Measurements from ENCODE around the gene FRMD1. TPM values are rescaled to one million over a fixed set of nuclear protein-coding genes. Genes with fewer than 3 reads are reported as not detected.

Gene FRMD1
- total and polyA plus RNA-seq, 2 donors (not counting 3 experiments of a cell fraction or from before 2014, with no cell fraction given): not detected

DNA sequence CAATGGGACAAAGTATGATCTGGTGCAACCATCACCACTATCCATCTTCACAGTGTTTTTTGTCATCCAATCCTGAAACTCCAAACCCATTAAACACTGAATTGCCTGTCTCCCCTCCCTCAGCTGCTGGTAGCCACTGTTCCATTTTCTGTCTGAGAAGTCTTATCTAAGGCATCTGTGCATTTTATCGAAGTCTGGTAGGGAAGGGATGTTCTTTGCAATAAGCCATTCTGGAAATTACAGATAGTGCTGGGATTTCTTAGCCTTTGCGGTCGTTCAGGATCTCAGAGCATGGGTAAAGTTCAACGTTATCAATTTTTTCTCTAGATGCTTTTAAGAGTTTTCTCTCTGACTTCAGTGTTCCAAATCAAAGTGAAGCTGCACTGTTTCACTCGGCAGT is 57.4 kb downstream of the FRMD1 start:
- Histone ChIP-seq H3K4me3 (replicated peaks in 1 of 3; ENCODE audit: insufficient read depth in 1 of 3, low read depth in 1 of 3, low read length in 3 of 3) (no peak overlapping the region), H3K27ac (ENCODE audit: insufficient read depth, low read depth, low read length) (no peak overlapping the region), H3K4me2 (ENCODE audit: insufficient read depth, low read length) (no peak overlapping the region), H3K9me1 (replicated peaks; ENCODE audit: control insufficient read depth, extremely low read depth, insufficient read depth, low read length) (no peaks in the 10 kb centered on the region), H2AFZ (ENCODE audit: low read depth, low read length) (no peak overlapping the region), H3K9me3 (replicated peaks; ENCODE audit: control insufficient read depth, insufficient read depth, low read length) (no peaks in the 10 kb centered on the region), H3K79me2 (ENCODE audit: control insufficient read depth, insufficient read depth, low read length) (no peaks in the 10 kb centered on the region), H3K9ac (replicated peaks; ENCODE audit: extremely low read depth, insufficient read depth, low read length) (no peak overlapping the region), H3K4me1 (ENCODE audit: control insufficient read depth, extremely low read depth, insufficient read depth, low read length) (no peaks in the 10 kb centered on the region), H3K36me3 (ENCODE audit: control insufficient read depth in 2 of 2, extremely low read depth in 1 of 2, insufficient read depth in 2 of 2, low read length in 2 of 2) (no peaks in the 10 kb centered on the region), H4K20me1 (replicated peaks; ENCODE audit: control insufficient read depth, extremely low read depth, insufficient read depth, low read length) (no peaks in the 10 kb centered on the region), H3K27me3 (ENCODE audit: control insufficient read depth in 2 of 2, insufficient read depth in 2 of 2, low read length in 2 of 2) (peaks cover 0 to 3% of the 10 kb centered on the region in 2 experiments)
- BruUV-seq (replicated peaks): no TSS peak
- DNase-seq (ENCODE audit: low read depth, low spot score) (no peak), FAIRE-seq (no peak)
- POLR2A ChIA-PET: no interaction called here
- dilution Hi-C loops (cut with MboI; ENCODE audit: extremely low pct_ligation_motif_present, low sequenced_read_pairs): no loop called here
- intact Hi-C loops (cut with micrococcal nuclease): no loop called here
- TF ChIP-seq POLR2A (IDR thresholded peaks at IDR 0.05; ENCODE audit: low read depth, low read length) (no peak), POLR2AphosphoS5 (IDR thresholded peaks at IDR 0.05; ENCODE audit: insufficient read depth, low read depth, low read length) (no peak), GATA2 (IDR thresholded peaks at IDR 0.05; ENCODE audit: insufficient read depth, insufficient read length, low read depth, low read length) (no peak), JUN (IDR thresholded peaks at IDR 0.05; ENCODE audit: borderline replicate concordance, insufficient read depth, insufficient read length, low read depth) (no peak), MYC (IDR thresholded peaks at IDR 0.05; ENCODE audit: low read depth, low read length) (no peak), EZH2 (IDR thresholded peaks at IDR 0.05; ENCODE audit: borderline replicate concordance, low read depth, low read length, severe bottlenecking) (no peak), FOS (IDR thresholded peaks at IDR 0.05; ENCODE audit: borderline replicate concordance, insufficient read depth, low read length) (no peak), MAX (IDR thresholded peaks at IDR 0.05; ENCODE audit: insufficient read depth, insufficient read length) (no peak)
- TF ChIP-seq, protein P1, sequence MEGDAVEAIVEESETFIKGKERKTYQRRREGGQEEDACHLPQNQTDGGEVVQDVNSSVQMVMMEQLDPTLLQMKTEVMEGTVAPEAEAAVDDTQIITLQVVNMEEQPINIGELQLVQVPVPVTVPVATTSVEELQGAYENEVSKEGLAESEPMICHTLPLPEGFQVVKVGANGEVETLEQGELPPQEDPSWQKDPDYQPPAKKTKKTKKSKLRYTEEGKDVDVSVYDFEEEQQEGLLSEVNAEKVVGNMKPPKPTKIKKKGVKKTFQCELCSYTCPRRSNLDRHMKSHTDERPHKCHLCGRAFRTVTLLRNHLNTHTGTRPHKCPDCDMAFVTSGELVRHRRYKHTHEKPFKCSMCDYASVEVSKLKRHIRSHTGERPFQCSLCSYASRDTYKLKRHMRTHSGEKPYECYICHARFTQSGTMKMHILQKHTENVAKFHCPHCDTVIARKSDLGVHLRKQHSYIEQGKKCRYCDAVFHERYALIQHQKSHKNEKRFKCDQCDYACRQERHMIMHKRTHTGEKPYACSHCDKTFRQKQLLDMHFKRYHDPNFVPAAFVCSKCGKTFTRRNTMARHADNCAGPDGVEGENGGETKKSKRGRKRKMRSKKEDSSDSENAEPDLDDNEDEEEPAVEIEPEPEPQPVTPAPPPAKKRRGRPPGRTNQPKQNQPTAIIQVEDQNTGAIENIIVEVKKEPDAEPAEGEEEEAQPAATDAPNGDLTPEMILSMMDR (IDR thresholded peaks at IDR 0.05; ENCODE audit: extremely low read depth in 1 of 2, insufficient read depth in 1 of 2, low read depth in 1 of 2, low read length in 2 of 2): no peak
- CTCF ChIA-PET: no interaction called here
